ENCODE data around the gene DIAPH3.
"Not testable (repeated sequence)": the region's sequence is repeated elsewhere in the genome, so short reads cannot be mapped to it uniquely, and the experiment has no call there.

DIAPH3 gene

DNA sequence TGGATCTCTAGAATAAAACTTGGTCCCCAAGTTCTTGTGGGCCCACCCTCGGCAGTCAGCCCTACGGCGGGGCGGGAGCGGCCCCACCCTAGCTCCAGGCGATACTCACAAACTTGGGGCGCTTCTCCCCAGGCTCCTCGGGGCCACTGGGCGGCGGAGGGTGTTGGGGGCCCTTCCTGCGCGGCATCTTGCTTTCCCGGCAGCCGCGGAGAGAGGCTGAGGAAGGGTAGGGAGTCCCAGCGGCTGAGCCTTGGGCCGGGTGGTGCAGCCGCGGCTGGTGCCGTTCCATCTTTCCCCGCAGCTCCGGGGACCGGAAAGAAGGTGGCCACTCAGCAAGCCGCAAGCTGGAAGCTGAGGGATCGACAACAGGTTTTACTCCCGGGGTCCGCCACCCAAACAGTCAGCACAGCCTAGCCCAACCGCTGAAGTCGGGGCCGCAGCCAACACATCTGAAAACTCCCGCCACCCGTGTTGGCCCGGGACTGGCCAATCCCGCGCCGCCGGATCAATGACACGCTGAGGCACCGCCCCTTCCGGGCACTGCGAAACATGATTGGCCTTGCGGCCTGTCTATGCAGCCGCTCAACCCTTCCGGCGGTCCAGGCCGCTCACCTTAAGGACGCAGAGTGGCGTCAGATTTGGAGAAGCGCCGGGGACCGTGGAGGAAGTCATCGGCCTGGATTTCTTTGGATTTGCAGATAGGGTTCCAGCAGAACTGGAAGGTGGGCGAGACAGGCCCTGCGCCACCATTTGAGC is at the start of gene DIAPH3:
TSS of gene DIAPH3 (minus strand) at position 451 of the 756 bp plus-strand sequence. CDS start at position 289, 162 bp downstream.
- DNase-seq (ENCODE audit: low read depth), result peak; percentile 68

DNA sequence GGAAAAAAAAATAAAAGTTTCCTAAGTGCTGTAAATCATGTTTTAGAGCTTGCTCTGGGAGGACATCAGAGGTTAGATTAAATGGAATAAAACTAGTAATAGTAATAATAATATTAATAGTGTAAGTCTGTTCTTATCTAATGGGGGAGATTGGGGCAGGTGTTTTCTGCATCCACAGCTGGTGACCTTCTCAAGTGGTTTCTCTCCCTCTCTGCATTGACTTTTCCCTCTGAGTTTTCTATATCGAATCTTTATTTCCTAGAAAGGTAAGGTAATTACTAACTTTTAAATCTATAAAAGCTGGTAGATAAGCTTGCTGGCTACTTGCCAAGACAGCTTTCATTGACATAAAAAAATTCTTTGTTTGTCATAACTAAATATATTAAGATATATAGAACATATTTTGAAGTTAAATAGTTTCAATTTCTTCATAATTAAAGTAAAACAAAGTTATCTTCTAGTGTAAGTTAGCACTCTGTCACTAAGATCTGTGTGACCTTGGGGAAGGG is 49.6 kb upstream of the DIAPH3 start:
- DNase-seq (ENCODE audit: low read depth), result no peak

- DNase-seq (ENCODE audit: low read depth), result no peak
Observed at GRCh38 chr13:60211548-60211947, 47.8 kb upstream of the DIAPH3 start.

GRCh38 chr13:60210510-60211330 is 47.0 kb upstream of the DIAPH3 start:
- no peak for DNase-seq (ENCODE audit: low read depth)

- DNase-seq (ENCODE audit: low read depth), result not testable (repeated sequence)
Observed at GRCh38 chr13:60205499-60205898, 41.8 kb upstream of the DIAPH3 start.

GRCh38 chr13:60201286-60201685 is 37.6 kb upstream of the DIAPH3 start:
- DNase-seq (ENCODE audit: low read depth), result no peak

DNA sequence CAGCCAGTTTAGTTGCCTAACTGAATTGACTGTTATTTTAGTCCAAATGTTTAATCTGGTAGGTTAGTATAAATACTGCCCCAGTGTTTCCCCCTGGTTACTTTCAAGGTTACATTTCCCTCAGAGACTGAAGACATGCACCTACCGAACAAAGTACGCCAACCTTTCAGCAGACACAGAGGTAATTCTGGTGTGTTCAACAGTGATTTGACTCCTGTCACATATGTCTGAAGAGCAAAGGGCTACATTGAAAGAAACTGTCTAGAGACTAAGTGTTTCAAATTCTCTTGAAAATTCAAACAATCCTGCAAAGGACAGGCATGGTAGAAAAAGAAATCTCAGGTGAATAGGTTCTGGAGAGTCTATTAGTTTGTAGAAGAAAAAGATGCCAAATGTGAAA is 32.2 kb upstream of the DIAPH3 start:
- DNase-seq (ENCODE audit: low read depth), result not testable (repeated sequence)

DNA sequence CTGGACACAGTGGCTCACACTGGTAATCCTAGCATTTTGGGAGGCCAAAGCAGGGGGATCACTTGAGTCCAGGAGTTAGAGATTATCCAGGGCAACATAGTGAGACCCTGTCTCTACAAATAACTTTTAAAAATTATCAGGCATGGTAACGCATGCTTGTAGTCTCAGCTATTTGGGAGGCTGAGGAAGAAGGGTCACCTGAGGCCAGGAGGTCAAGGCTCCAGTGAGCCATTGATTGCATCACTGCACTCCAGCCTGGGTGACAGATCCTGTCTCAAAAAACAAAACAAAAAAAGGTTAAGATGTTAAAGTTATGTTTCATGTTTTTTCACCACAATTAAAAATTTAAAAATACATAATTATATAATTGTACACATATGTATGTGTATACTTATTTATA is 19.2 kb upstream of the DIAPH3 start:
- DNase-seq (ENCODE audit: low read depth), result no peak

GRCh38 chr13:60178327-60178726 is 14.6 kb upstream of the DIAPH3 start:
- no peak for DNase-seq (ENCODE audit: low read depth)

GRCh38 chr13:60175571-60175970 is 11.8 kb upstream of the DIAPH3 start:
- DNase-seq (ENCODE audit: low read depth), result no peak

DNA sequence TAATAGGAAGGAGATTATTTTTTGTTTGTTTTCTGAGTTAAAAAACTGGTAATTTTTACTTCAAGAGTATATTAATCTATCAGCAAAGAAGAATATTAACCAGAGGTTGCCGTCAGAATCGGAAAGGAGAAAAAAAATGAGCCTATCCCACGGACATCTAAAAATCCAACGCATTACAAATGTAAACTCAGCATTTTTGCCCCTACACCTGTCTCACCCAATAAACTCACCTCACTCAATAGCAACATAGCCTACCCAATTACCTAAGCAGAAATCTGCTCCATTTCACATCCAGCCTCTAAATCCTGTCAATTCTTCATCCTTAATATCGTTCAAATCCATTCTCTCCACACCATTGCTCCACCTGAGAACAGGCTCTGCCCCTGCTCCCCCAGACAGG is 10.4 kb upstream of the DIAPH3 start:
- no peak for DNase-seq (ENCODE audit: low read depth)

DNA sequence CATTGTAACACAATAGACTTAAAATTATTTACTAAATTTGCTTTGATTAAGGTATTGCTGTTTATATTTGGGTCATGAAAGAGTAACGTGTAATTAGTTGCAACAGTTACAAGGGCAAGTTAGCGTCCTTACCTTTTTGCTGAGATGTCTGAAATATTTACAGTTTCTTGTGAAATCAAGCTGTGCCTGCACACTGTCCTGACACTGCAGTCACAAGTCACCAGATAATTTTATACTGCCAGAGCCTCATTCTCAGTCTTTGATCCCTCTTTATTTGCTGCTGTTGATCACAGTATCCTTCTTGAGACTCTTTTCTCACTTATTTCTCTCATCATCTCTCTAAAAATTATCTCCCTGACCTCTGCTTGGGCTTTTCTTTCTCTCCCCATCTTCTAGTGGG is 8.4 kb upstream of the DIAPH3 start:
- DNase-seq (ENCODE audit: low read depth), result no peak

DNA sequence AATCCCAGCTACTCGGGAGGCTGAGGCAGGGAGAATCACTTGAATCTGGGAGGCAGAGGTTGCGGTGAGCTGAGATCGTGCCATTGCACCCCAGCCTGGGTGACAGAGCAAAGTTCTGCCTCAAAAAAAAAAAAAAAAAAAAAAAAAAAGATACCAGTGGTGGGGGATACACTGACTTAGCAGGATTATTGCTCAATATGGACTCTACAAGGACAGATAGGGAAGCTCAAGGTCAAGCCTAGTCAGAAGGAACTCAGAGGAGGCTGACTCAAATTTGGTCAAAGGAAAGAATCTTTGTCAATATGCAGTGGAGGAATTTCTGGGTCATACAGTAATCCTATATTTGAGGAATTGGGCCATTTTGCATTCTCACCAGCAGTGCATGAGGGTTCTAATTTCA is 6.7 kb upstream of the DIAPH3 start:
- DNase-seq (ENCODE audit: low read depth), result no peak

DNA sequence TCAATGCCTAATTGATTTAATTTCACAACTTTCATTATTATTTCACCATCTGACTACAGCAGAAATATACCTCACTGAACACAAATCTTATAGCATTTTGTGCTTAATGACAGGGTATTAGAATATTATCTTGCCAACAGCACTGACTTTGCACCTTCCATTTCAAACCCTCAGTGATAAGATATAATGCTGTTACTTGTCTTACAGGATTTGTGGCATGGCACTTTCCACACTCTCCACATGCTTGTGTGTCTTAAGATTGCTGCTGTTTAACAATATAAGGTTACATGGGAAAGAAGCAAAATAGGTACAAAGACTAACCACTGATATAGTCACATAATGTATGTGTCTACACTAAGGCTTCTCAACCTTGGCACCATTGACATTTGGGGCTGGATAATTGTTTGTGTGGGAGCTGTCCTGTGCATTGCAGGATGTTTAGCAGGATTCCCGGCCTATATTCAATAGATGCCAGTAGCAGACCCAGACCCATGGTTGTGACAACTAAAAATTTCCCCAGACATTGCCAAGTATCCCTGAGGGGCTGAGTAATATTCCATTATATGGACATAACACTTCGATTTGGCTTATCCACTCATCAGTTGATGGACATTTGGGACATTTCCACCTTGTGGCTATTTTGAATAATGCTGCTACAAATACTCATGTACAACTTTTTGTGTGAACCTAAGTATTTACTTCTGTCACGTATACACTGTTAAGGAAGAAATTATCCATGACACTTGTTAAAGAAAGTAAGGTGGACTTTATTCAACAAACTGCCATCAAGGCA is 5.7 kb upstream of the DIAPH3 start:
- DNase-seq (ENCODE audit: low read depth), result no peak

DNA sequence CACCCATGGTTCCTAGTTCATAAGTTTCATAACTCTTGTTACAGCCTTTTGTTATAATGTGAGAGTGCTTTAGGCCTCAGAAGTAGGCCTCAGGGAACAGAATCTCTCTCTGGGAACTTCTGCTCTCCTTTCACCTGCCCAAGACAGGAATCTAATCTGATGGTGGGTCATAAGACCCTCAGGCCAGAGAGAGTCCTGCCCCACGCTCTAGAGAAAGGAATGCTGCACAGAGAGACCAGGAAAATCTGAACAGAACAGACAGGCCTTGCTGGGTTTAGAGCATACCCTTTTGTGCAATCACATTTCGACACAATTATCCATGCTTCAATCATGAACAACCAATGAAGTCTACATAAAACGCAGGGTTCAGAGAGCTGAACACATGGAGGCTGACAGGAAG is 3.4 kb upstream of the DIAPH3 start:
- DNase-seq (ENCODE audit: low read depth), result no peak

GRCh38 chr13:60165391-60166099 is 1.8 kb upstream of the DIAPH3 start:
- no peak for DNase-seq (ENCODE audit: low read depth)

- DNase-seq (ENCODE audit: low read depth), result no peak
Observed at GRCh38 chr13:60164234-60164889, 634 bp upstream of the DIAPH3 start.

GRCh38 chr13:60162096-60162495 is 1.6 kb downstream of the DIAPH3 start:
- peak; percentile 8 for DNase-seq (ENCODE audit: low read depth)

DNA sequence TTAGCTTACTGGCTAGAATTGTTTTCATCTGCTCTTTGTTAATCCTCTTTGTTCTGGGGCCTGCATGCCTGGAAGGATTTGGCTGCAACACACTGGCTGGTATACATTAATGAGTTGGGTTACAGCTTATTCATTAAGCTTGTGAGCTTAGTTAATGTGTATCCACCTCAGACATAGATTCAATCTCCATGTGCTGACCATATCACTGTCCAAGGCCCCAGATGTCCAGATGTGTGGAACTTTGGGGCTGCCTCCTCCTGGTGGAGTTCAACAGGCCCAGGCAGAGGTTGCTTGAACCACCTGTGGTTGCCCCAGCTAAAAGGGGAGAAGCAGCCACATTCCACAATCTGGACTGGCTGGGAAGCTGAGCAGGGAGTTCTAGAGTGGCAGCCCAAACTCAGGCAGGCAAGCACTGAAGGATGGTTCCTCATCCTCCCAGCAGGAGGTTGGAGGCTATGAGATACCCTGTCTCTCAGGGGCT is 5.4 kb downstream of the DIAPH3 start:
- no peak for DNase-seq (ENCODE audit: low read depth)

- no peak for DNase-seq (ENCODE audit: low read depth)
Observed at GRCh38 chr13:60155978-60156377, 7.8 kb downstream of the DIAPH3 start.

GRCh38 chr13:60152904-60153303 is 10.8 kb downstream of the DIAPH3 start:
- no peak for DNase-seq (ENCODE audit: low read depth)
